Type B pancreatic cell (in vitro differentiated cells): Measurements from ENCODE around the gene CCDC68. TPM values are rescaled to one million over a fixed set of nuclear protein-coding genes. Genes with fewer than 3 reads are reported as not detected.

Experiments used
- DNase-seq: peaks from one replicate; pipeline ENCODE4 v3.0.0; 2021; ENCODE audit warnings: mixed read lengths; ENCODE audit not compliant: unreplicated experiment; ENCODE audit errors: extremely low spot score
- H3K27ac Mint-ChIP-seq: 2 replicates; pipeline ENCODE4 v1.8.0; 2021; ENCODE audit warnings: mild to moderate bottlenecking, mixed read lengths
- H3K27me3 Mint-ChIP-seq: 2 replicates; pipeline ENCODE4 v1.8.0; 2021; ENCODE audit warnings: mixed read lengths
- H3K36me3 Mint-ChIP-seq: 2 replicates; pipeline ENCODE4 v1.8.0; 2021; ENCODE audit warnings: mixed read lengths
- H3K4me1 Mint-ChIP-seq: one replicate; pipeline ENCODE4 v1.8.0; 2021; ENCODE audit warnings: mixed read lengths; ENCODE audit not compliant: unreplicated experiment
- H3K4me3 Mint-ChIP-seq: 2 replicates; pipeline ENCODE4 v1.8.0; 2021; ENCODE audit warnings: mild to moderate bottlenecking, mixed read lengths
- H3K9me3 Mint-ChIP-seq: 2 replicates; pipeline ENCODE4 v1.8.0; 2021; ENCODE audit warnings: mixed read lengths
- total RNA-seq: library from RNA; stranded (reverse); gene quantifications from 2 replicates; pipeline ENCODE4 v1.2.1, GENCODE V29; 2021; ENCODE audit warnings: low replicate concordance
- TF ChIP-seq, protein P1 (sequence below): fragments of 200-600 bp; sonication (generic); conservative IDR thresholded peaks from 2 replicates; pipeline ENCODE4 v1.5.0; 2021; ENCODE audit warnings: antibody characterized with exemption, mild to moderate bottlenecking

CCDC68 gene
- total RNA-seq, 1 donor from 2014 or later: not detected

DNA sequence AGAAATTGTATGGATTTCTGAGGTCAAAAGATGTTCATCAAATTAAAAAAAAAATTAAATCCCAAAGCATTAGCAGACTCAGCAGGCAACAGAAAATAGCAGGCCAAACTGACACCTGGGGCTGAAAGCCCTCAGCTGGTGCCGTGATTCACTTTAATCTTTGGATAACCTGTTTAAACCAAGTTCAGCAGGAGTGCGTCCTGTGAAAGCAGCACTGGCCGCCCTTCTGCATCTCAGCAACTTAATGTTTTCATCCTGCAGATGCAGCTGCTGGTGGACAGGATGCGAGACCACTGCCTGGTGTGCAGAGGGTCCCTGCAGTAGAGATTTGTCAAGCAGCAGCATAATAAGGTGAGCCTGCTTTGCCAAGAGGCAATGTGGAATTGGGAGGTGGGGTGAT is 41.2 kb downstream of the CCDC68 start:
- Mint-ChIP-seq H3K36me3 (no peaks in the 10 kb centered on the region), H3K4me3 (no peak overlapping the region), H3K4me1 (peaks cover 4% of the 10 kb centered on the region), H3K9me3 (peaks cover 4% of the 10 kb centered on the region), H3K27ac (no peak overlapping the region), H3K27me3 (peaks cover 4% of the 10 kb centered on the region)
- TF ChIP-seq, protein P1, sequence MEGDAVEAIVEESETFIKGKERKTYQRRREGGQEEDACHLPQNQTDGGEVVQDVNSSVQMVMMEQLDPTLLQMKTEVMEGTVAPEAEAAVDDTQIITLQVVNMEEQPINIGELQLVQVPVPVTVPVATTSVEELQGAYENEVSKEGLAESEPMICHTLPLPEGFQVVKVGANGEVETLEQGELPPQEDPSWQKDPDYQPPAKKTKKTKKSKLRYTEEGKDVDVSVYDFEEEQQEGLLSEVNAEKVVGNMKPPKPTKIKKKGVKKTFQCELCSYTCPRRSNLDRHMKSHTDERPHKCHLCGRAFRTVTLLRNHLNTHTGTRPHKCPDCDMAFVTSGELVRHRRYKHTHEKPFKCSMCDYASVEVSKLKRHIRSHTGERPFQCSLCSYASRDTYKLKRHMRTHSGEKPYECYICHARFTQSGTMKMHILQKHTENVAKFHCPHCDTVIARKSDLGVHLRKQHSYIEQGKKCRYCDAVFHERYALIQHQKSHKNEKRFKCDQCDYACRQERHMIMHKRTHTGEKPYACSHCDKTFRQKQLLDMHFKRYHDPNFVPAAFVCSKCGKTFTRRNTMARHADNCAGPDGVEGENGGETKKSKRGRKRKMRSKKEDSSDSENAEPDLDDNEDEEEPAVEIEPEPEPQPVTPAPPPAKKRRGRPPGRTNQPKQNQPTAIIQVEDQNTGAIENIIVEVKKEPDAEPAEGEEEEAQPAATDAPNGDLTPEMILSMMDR: no peak
- no peak for DNase-seq

DNA sequence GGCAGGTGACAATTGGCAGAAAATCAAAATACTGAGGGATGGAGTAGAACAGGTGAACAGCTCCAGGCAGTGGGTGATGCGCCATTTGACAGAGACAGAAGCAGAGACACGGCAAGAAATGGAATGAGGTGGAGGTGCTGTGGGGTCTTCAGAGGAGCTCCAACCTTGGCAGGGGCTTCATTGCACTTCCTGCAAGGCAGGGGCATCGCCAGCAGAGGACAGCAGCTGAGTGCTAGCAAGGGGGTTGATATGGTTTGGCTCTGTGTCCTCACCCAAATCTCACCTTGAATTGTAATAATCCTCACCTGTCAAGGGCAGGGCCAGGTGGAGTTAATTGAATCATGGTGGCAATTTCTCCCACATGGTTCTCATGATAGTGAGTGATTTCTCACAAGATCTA is 42.8 kb downstream of the CCDC68 start:
- TF ChIP-seq, protein P1: no peak
- no peak for DNase-seq
- no peaks in the 10 kb centered on the region for H3K9me3 Mint-ChIP-seq
- H3K4me3 Mint-ChIP-seq: no peak overlapping the region
- no peaks in the 10 kb centered on the region for H3K36me3 Mint-ChIP-seq
- no peaks in the 10 kb centered on the region for H3K4me1 Mint-ChIP-seq
- H3K27ac Mint-ChIP-seq: no peak overlapping the region
- H3K27me3 Mint-ChIP-seq: peaks cover 3% of the 10 kb centered on the region

DNA sequence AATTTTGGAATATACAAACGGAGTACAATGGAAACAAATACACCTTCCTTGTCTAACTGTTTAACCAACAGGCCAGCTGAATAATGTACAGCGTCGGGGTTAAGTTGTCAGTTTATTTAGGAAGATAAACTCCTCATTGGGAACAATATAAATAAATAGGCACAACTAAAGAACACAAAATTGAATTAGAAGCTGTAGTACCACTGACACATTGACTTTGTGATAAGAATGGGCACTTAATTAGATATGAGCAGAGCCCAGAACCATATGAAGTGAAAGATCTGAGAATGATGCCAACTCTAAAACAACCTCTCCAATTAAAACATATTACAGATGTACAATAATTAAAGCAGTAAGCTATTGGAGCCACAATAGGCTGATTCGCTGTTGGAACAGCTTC is 44.4 kb downstream of the CCDC68 start:
- TF ChIP-seq, protein P1: no peak
- Mint-ChIP-seq H3K4me3 (no peak overlapping the region), H3K36me3 (no peaks in the 10 kb centered on the region), H3K4me1 (no peaks in the 10 kb centered on the region), H3K27me3 (no peaks in the 10 kb centered on the region), H3K9me3 (no peaks in the 10 kb centered on the region), H3K27ac (no peak overlapping the region)
- DNase-seq: no peak

DNA sequence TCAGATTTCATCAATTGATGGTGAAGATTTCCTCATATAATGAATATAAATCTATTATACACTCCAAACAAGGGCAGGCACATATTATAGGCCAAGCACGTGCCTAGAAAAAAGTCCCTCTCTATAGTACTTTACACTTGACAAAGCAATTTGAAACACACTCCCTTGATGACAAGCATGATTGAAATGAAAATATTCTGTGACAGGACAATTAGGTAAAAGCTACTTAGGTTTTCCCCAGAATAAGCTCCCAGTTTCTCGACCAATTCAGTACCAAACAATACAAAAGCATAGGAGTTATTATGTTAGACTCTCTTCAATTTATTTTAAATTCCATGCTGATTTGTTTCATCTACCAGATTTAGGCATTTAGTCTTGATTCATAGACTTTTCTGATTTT is 47.7 kb downstream of the CCDC68 start:
- Mint-ChIP-seq H3K9me3 (no peaks in the 10 kb centered on the region), H3K27me3 (peaks cover 5% of the 10 kb centered on the region), H3K4me1 (no peaks in the 10 kb centered on the region), H3K27ac (no peak overlapping the region), H3K36me3 (no peaks in the 10 kb centered on the region), H3K4me3 (no peak overlapping the region)
- DNase-seq: no peak
- TF ChIP-seq, protein P1: no peak

DNA sequence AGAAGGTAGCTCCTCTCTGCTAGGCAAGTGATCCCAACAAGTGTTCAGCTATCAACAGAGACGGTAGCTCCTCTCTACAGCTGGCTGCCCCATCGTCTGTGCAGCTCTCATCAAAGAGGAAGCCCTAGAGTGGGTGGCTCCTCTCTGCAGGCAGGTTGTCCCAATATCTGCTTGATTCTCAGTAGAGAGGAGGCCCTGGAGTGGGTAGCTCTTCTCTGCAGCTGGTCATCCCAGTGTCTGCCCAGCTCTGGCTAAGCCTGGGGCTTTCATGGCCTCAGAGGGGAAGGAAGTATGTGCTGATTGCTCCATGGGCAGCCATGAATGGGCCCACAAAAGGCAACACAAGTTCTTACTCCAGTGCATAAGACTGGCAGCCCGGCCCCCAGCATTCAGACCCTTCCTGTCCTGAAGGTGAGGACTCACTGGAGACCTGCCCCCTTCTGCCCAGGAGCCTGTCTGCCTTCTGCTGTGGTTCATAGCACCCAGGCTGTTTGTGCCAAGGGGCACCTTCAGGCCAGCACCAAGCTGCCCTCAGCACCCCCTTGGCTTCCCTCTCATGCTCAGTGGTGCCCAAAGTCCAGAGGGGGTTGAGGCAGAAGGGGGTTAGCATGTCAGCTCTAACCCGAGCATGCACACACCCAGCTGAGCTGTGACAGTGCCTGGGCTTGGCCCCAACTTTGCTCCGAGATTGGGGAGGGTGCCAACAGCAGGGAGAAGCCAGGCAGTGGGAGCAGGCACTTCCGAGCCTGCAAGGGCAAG is 48.9 kb downstream of the CCDC68 start:
- H3K4me1 Mint-ChIP-seq: no peaks in the 10 kb centered on the region
- no peak for DNase-seq
- no peaks in the 10 kb centered on the region for H3K36me3 Mint-ChIP-seq
- no peak overlapping the region for H3K27ac Mint-ChIP-seq
- no peak overlapping the region for H3K4me3 Mint-ChIP-seq
- H3K27me3 Mint-ChIP-seq: peaks cover 5% of the 10 kb centered on the region
- TF ChIP-seq, protein P1: no peak
- H3K9me3 Mint-ChIP-seq: no peaks in the 10 kb centered on the region
